Measurements from ENCODE around the gene IGIP.

Gene IGIP

GRCh38 chr5:140125637-140126036 lies at the start of gene IGIP:
Gene IGIP (plus strand): TSS chr5:140125937. CDS start chr5:140128477, 2,540 bp downstream.
- Histone ChIP-seq H3K4me3 (ENCODE audit: low read depth in 1 of 5, low read length in 5 of 5) (no peak within 1 kb of the TSS), H3K27me3 (ENCODE audit: control insufficient read depth in 5 of 5, insufficient read depth in 4 of 5, low read length in 5 of 5) (no peaks in the 10 kb centered on the region), H3K4me1 (ENCODE audit: control insufficient read depth in 5 of 5, insufficient read depth in 5 of 5, low read length in 5 of 5) (peaks cover 0 to 3% (median 0%) of the 10 kb centered on the region in 5 donors), H3K9me3 (ENCODE audit: control insufficient read depth in 5 of 5, low read length in 5 of 5) (no peaks in the 10 kb centered on the region), H3K36me3 (ENCODE audit: control insufficient read depth in 5 of 5, insufficient read depth in 5 of 5, low read length in 5 of 5) (no peaks in the 10 kb centered on the region), H3K9ac (ENCODE audit: low read length in 5 of 5) (no peak within 1 kb of the TSS), H3K27ac (ENCODE audit: low read depth, low read length) (no peak within 1 kb of the TSS)

GRCh38 chr5:140076142-140076541 lies 49.6 kb upstream of the IGIP start:
- H3K9ac ChIP-seq (ENCODE audit: low read length in 5 of 5), result no peak overlapping the region
- no peaks in the 10 kb centered on the region for H3K9me3 ChIP-seq (ENCODE audit: control insufficient read depth in 5 of 5, low read length in 5 of 5)
- no peak overlapping the region for H3K27ac ChIP-seq (ENCODE audit: low read depth, low read length)
- H3K36me3 ChIP-seq (ENCODE audit: control insufficient read depth in 5 of 5, insufficient read depth in 5 of 5, low read length in 5 of 5), result no peaks in the 10 kb centered on the region
- H3K4me3 ChIP-seq (ENCODE audit: low read depth in 1 of 5, low read length in 5 of 5), result no peak overlapping the region
- H3K27me3 ChIP-seq (ENCODE audit: control insufficient read depth in 5 of 5, insufficient read depth in 4 of 5, low read length in 5 of 5), result no peaks in the 10 kb centered on the region
- H3K4me1 ChIP-seq (ENCODE audit: control insufficient read depth in 5 of 5, insufficient read depth in 5 of 5, low read length in 5 of 5), result peaks cover 0 to 3% (median 0%) of the 10 kb centered on the region in 5 donors

GRCh38 chr5:140076788-140077187 lies 48.9 kb upstream of the IGIP start:
- Histone ChIP-seq H3K9me3 (ENCODE audit: control insufficient read depth in 5 of 5, low read length in 5 of 5) (no peaks in the 10 kb centered on the region), H3K9ac (ENCODE audit: low read length in 5 of 5) (no peak overlapping the region), H3K27ac (ENCODE audit: low read depth, low read length) (no peak overlapping the region), H3K4me1 (ENCODE audit: control insufficient read depth in 5 of 5, insufficient read depth in 5 of 5, low read length in 5 of 5) (peaks cover 0 to 3% (median 0%) of the 10 kb centered on the region in 5 donors), H3K27me3 (ENCODE audit: control insufficient read depth in 5 of 5, insufficient read depth in 4 of 5, low read length in 5 of 5) (no peaks in the 10 kb centered on the region), H3K36me3 (ENCODE audit: control insufficient read depth in 5 of 5, insufficient read depth in 5 of 5, low read length in 5 of 5) (no peaks in the 10 kb centered on the region), H3K4me3 (ENCODE audit: low read depth in 1 of 5, low read length in 5 of 5) (no peak overlapping the region)

DNA sequence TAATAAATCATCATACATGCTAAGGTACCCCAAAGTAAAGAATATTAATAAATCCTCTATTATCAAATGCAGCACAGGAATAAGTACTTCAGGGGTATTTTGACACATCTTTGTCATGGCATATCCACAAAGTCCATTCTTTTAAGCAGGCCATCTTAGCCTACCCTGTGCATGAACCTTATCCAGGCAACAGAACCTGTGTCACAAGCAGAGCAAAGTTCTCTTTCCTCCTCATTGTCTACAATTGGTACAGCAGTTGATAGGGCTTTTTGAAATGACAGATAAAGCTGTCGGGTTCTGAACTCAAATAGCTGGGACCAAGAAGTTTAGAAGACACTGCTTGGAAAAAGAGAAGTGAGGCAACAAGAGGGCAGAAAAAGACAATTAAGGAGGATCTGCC lies 42.6 kb upstream of the IGIP start:
- no peak overlapping the region for H3K4me3 ChIP-seq (ENCODE audit: low read depth in 1 of 5, low read length in 5 of 5)
- no peak overlapping the region for H3K27ac ChIP-seq (ENCODE audit: low read depth, low read length)
- H3K9me3 ChIP-seq (ENCODE audit: control insufficient read depth in 5 of 5, low read length in 5 of 5), result no peaks in the 10 kb centered on the region
- no peaks in the 10 kb centered on the region for H3K27me3 ChIP-seq (ENCODE audit: control insufficient read depth in 5 of 5, insufficient read depth in 4 of 5, low read length in 5 of 5)
- H3K36me3 ChIP-seq (ENCODE audit: control insufficient read depth in 5 of 5, insufficient read depth in 5 of 5, low read length in 5 of 5), result no peaks in the 10 kb centered on the region
- no peaks in the 10 kb centered on the region for H3K4me1 ChIP-seq (ENCODE audit: control insufficient read depth in 5 of 5, insufficient read depth in 5 of 5, low read length in 5 of 5)
- no peak overlapping the region for H3K9ac ChIP-seq (ENCODE audit: low read length in 5 of 5)

- Histone ChIP-seq H3K27ac (ENCODE audit: low read depth, low read length) (no peak overlapping the region), H3K4me3 (ENCODE audit: low read depth in 1 of 5, low read length in 5 of 5) (no peak overlapping the region), H3K36me3 (ENCODE audit: control insufficient read depth in 5 of 5, insufficient read depth in 5 of 5, low read length in 5 of 5) (no peaks in the 10 kb centered on the region), H3K27me3 (ENCODE audit: control insufficient read depth in 5 of 5, insufficient read depth in 4 of 5, low read length in 5 of 5) (no peaks in the 10 kb centered on the region), H3K4me1 (ENCODE audit: control insufficient read depth in 5 of 5, insufficient read depth in 5 of 5, low read length in 5 of 5) (no peaks in the 10 kb centered on the region), H3K9ac (ENCODE audit: low read length in 5 of 5) (no peak overlapping the region), H3K9me3 (ENCODE audit: control insufficient read depth in 5 of 5, low read length in 5 of 5) (no peaks in the 10 kb centered on the region)
Observed at GRCh38 chr5:140083650-140084049, 42.1 kb upstream of the IGIP start.

- H3K27ac ChIP-seq (ENCODE audit: low read depth, low read length), result no peak overlapping the region
- peaks cover 0 to 3% (median 0%) of the 10 kb centered on the region in 5 donors for H3K9me3 ChIP-seq (ENCODE audit: control insufficient read depth in 5 of 5, low read length in 5 of 5)
- H3K4me1 ChIP-seq (ENCODE audit: control insufficient read depth in 5 of 5, insufficient read depth in 5 of 5, low read length in 5 of 5), result no peaks in the 10 kb centered on the region
- no peaks in the 10 kb centered on the region for H3K36me3 ChIP-seq (ENCODE audit: control insufficient read depth in 5 of 5, insufficient read depth in 5 of 5, low read length in 5 of 5)
- no peak overlapping the region for H3K4me3 ChIP-seq (ENCODE audit: low read depth in 1 of 5, low read length in 5 of 5)
- H3K9ac ChIP-seq (ENCODE audit: low read length in 5 of 5), result no peak overlapping the region
- H3K27me3 ChIP-seq (ENCODE audit: control insufficient read depth in 5 of 5, insufficient read depth in 4 of 5, low read length in 5 of 5), result no peaks in the 10 kb centered on the region
Observed at GRCh38 chr5:140084541-140084940, 41.2 kb upstream of the IGIP start.

- peaks cover 4 to 19% (median 14%) of the 10 kb centered on the region in 5 donors for H3K9me3 ChIP-seq (ENCODE audit: control insufficient read depth in 5 of 5, low read length in 5 of 5)
- peaks cover 0 to 4% (median 0%) of the 10 kb centered on the region in 5 donors for H3K27me3 ChIP-seq (ENCODE audit: control insufficient read depth in 5 of 5, insufficient read depth in 4 of 5, low read length in 5 of 5)
- no peaks in the 10 kb centered on the region for H3K4me1 ChIP-seq (ENCODE audit: control insufficient read depth in 5 of 5, insufficient read depth in 5 of 5, low read length in 5 of 5)
- no peaks in the 10 kb centered on the region for H3K36me3 ChIP-seq (ENCODE audit: control insufficient read depth in 5 of 5, insufficient read depth in 5 of 5, low read length in 5 of 5)
- no peak overlapping the region for H3K4me3 ChIP-seq (ENCODE audit: low read depth in 1 of 5, low read length in 5 of 5)
- H3K9ac ChIP-seq (ENCODE audit: low read length in 5 of 5), result no peak overlapping the region
- H3K27ac ChIP-seq (ENCODE audit: low read depth, low read length), result no peak overlapping the region
Observed at GRCh38 chr5:140090251-140090650, 35.5 kb upstream of the IGIP start.

DNA sequence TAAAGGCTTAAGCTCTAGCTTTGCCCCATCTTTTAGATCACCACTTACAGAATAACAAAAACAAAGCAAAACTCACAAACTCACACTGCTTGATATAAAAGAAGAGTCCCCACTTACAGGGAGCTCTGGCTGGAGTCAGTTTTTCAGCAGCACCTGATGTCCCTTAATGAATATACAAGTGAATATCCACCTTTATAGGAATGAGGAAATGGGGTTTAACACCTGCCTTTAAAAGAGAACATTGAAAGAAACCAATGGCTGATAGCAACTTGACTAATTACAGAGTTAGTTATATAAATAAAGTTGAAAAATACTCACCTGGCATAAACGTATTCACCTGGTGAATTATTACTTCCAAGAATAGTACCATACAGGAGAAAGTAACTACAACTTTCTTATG lies 32.6 kb upstream of the IGIP start:
- Histone ChIP-seq H3K4me3 (ENCODE audit: low read depth in 1 of 5, low read length in 5 of 5) (no peak overlapping the region), H3K9ac (ENCODE audit: low read length in 5 of 5) (no peak overlapping the region), H3K4me1 (ENCODE audit: control insufficient read depth in 5 of 5, insufficient read depth in 5 of 5, low read length in 5 of 5) (no peaks in the 10 kb centered on the region), H3K36me3 (ENCODE audit: control insufficient read depth in 5 of 5, insufficient read depth in 5 of 5, low read length in 5 of 5) (no peaks in the 10 kb centered on the region), H3K27me3 (ENCODE audit: control insufficient read depth in 5 of 5, insufficient read depth in 4 of 5, low read length in 5 of 5) (peaks cover 0 to 4% (median 0%) of the 10 kb centered on the region in 5 donors), H3K27ac (ENCODE audit: low read depth, low read length) (no peak overlapping the region), H3K9me3 (ENCODE audit: control insufficient read depth in 5 of 5, low read length in 5 of 5) (peaks cover 4 to 19% (median 14%) of the 10 kb centered on the region in 5 donors)

DNA sequence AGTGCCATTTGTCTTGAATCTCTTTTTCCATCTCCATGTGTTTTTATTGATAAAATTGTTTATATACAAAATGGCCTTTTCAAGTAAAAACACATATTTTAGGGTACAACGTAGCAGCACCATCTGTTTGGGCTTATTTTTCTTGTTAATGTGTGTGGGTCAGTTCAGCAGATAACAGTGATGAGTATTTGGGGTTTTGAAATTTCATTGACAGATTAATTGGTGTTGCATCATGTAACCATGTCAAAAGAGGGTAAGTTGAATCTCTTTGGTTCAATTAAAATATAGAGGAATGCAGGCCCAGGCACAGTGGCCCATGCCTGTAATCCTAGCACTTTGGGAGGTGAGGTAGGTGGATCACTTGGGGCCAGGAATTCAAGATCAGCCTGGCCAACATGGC lies 31.9 kb upstream of the IGIP start:
- Histone ChIP-seq H3K9me3 (ENCODE audit: control insufficient read depth in 5 of 5, low read length in 5 of 5) (peaks cover 4 to 19% (median 14%) of the 10 kb centered on the region in 5 donors), H3K9ac (ENCODE audit: low read length in 5 of 5) (no peak overlapping the region), H3K4me1 (ENCODE audit: control insufficient read depth in 5 of 5, insufficient read depth in 5 of 5, low read length in 5 of 5) (no peaks in the 10 kb centered on the region), H3K27me3 (ENCODE audit: control insufficient read depth in 5 of 5, insufficient read depth in 4 of 5, low read length in 5 of 5) (peaks cover 0 to 4% (median 0%) of the 10 kb centered on the region in 5 donors), H3K4me3 (ENCODE audit: low read depth in 1 of 5, low read length in 5 of 5) (no peak overlapping the region), H3K36me3 (ENCODE audit: control insufficient read depth in 5 of 5, insufficient read depth in 5 of 5, low read length in 5 of 5) (no peaks in the 10 kb centered on the region), H3K27ac (ENCODE audit: low read depth, low read length) (no peak overlapping the region)

DNA sequence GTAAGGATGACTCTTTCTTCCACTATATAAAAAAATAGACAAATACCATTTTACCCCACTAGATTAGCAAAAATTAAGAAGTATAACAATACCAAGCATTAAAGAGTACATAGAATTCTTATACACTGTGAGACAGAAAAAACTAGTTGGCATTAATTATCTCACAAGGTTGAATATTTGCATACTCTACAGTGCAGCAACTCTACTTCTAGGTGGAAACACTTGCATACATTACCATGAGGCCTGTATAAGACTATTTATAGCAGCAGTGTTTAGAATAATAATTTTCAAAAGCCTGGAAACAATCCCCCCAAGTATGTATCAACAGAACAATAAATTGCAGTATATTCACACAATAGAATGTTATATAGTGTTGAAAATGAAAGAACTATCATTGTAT lies 30.8 kb upstream of the IGIP start:
- no peaks in the 10 kb centered on the region for H3K36me3 ChIP-seq (ENCODE audit: control insufficient read depth in 5 of 5, insufficient read depth in 5 of 5, low read length in 5 of 5)
- H3K9ac ChIP-seq (ENCODE audit: low read length in 5 of 5), result no peak overlapping the region
- no peak overlapping the region for H3K4me3 ChIP-seq (ENCODE audit: low read depth in 1 of 5, low read length in 5 of 5)

DNA sequence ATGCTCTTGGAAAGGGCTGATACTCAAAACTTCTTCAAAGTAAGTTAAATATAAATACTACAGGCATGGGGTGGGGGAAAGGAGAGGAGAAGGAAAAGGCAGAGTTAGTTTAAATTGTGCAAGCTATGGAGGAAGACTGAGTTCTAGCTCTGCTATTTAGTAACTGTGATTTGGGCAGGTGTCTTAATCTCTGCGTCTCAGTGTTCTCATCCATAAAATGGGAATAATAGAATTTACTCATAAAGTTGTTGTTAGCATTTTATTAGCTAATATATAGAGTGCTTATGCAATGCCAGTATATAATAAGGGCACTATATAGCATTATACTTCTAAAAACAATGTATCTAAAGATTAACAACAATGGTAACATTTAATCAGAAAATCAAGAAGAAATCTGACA lies 24.6 kb upstream of the IGIP start:
- Histone ChIP-seq H3K9me3 (ENCODE audit: control insufficient read depth in 5 of 5, low read length in 5 of 5) (no peaks in the 10 kb centered on the region), H3K4me3 (ENCODE audit: low read depth in 1 of 5, low read length in 5 of 5) (no peak overlapping the region), H3K27ac (ENCODE audit: low read depth, low read length) (no peak overlapping the region), H3K36me3 (ENCODE audit: control insufficient read depth in 5 of 5, insufficient read depth in 5 of 5, low read length in 5 of 5) (no peaks in the 10 kb centered on the region), H3K27me3 (ENCODE audit: control insufficient read depth in 5 of 5, insufficient read depth in 4 of 5, low read length in 5 of 5) (no peaks in the 10 kb centered on the region), H3K4me1 (ENCODE audit: control insufficient read depth in 5 of 5, insufficient read depth in 5 of 5, low read length in 5 of 5) (peaks cover 0 to 4% (median under 1%) of the 10 kb centered on the region in 5 donors), H3K9ac (ENCODE audit: low read length in 5 of 5) (no peak overlapping the region)

More for the DNA sequence above, 30.8 kb upstream of the IGIP start:
- H3K27me3 ChIP-seq (ENCODE audit: control insufficient read depth in 5 of 5, insufficient read depth in 4 of 5, low read length in 5 of 5), result peaks cover 0 to 4% (median 0%) of the 10 kb centered on the region in 5 donors
- H3K4me1 ChIP-seq (ENCODE audit: control insufficient read depth in 5 of 5, insufficient read depth in 5 of 5, low read length in 5 of 5), result no peaks in the 10 kb centered on the region
- H3K9me3 ChIP-seq (ENCODE audit: control insufficient read depth in 5 of 5, low read length in 5 of 5), result peaks cover 2 to 13% (median 11%) of the 10 kb centered on the region in 5 donors
- H3K27ac ChIP-seq (ENCODE audit: low read depth, low read length), result no peak overlapping the region

Data from subcutaneous abdominal adipose tissue (tissue), 5 donors.